Neural cell (in vitro differentiated cells): ENCODE data around the gene CRYGD.

Experiments used
- EP300 ChIP-seq: fragments of 450-650 bp; conservative IDR thresholded peaks from 2 replicates; pipeline ENCODE4 v1.6.1; 2014; ENCODE audit warnings: antibody characterized with exemption, mild to moderate bottlenecking, moderate library complexity; ENCODE audit not compliant: poor library complexity, severe bottlenecking
- EZH2 ChIP-seq: fragments of 200-600, 300-800 bp; shearing (Covaris generic), sonication (generic); IDR thresholded peaks from 2 replicates; pipeline ENCODE4 v1.6.1; 2014; ENCODE audit warnings: antibody characterized with exemption, low read length, borderline replicate concordance, mild to moderate bottlenecking; ENCODE audit not compliant: insufficient read depth, poor library complexity, severe bottlenecking
- RAD21 ChIP-seq: fragments of 450-650 bp; conservative IDR thresholded peaks from 2 replicates; pipeline ENCODE4 v1.6.1; 2014; ENCODE audit warnings: antibody characterized with exemption, mild to moderate bottlenecking, moderate library complexity
- TAF1 ChIP-seq: IDR thresholded peaks from 2 replicates; pipeline ENCODE4 v1.6.1; 2012; ENCODE audit warnings: low read depth
- TF ChIP-seq, protein P1 (sequence below): fragments of 450-650 bp; IDR thresholded peaks from 2 replicates; pipeline ENCODE4 v1.5.1; 2014; ENCODE audit warnings: antibody characterized with exemption, mild to moderate bottlenecking, moderate library complexity; ENCODE audit not compliant: poor library complexity, severe bottlenecking
- TF ChIP-seq, protein P2 (sequence below): IDR thresholded peaks from 2 replicates; pipeline ENCODE4 v1.6.1; 2012; ENCODE audit warnings: borderline replicate concordance

DNA sequence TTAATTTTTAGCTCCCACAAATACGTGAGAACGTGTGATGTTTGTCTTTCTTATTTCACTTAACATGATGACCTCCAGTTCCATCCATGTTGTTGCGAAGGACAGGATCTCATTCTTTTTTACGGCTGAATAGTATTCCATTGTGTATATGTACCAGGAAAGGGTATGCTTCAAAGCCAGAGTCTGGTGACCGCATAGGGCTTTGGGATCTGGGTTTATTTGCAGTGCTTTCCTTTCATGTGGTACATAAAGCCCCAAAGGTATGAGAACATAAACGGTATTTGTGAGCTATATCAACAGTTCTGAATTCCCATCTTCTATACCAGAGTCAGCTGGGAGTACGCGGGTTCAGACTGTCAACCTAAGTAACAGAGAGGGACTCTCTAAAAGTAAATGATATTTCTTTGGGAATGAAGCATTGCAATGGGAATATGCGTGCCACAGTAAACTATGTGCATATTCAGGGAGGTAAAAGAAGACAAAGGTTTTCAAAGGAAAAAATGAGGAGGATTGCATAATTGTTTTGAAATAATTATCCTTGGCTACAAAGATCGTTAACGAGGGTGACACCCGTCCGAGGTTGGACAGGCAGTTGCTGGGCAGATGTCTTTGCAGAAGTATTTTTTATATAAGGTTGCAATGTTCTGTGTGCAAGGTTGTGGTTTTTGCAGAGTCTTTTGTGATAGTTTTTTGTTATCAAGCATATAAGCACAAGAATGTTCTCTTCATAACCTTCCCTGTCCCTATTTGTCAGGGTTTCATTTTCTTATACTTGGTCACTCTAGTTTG lies 24.4 kb downstream of the CRYGD start:
- TF ChIP-seq, protein P1, sequence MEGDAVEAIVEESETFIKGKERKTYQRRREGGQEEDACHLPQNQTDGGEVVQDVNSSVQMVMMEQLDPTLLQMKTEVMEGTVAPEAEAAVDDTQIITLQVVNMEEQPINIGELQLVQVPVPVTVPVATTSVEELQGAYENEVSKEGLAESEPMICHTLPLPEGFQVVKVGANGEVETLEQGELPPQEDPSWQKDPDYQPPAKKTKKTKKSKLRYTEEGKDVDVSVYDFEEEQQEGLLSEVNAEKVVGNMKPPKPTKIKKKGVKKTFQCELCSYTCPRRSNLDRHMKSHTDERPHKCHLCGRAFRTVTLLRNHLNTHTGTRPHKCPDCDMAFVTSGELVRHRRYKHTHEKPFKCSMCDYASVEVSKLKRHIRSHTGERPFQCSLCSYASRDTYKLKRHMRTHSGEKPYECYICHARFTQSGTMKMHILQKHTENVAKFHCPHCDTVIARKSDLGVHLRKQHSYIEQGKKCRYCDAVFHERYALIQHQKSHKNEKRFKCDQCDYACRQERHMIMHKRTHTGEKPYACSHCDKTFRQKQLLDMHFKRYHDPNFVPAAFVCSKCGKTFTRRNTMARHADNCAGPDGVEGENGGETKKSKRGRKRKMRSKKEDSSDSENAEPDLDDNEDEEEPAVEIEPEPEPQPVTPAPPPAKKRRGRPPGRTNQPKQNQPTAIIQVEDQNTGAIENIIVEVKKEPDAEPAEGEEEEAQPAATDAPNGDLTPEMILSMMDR: no peak
- no peak for TF ChIP-seq TAF1
- TF ChIP-seq EZH2: no peak
- no peak for TF ChIP-seq RAD21
- TF ChIP-seq EP300: no peak
- TF ChIP-seq, protein P2, sequence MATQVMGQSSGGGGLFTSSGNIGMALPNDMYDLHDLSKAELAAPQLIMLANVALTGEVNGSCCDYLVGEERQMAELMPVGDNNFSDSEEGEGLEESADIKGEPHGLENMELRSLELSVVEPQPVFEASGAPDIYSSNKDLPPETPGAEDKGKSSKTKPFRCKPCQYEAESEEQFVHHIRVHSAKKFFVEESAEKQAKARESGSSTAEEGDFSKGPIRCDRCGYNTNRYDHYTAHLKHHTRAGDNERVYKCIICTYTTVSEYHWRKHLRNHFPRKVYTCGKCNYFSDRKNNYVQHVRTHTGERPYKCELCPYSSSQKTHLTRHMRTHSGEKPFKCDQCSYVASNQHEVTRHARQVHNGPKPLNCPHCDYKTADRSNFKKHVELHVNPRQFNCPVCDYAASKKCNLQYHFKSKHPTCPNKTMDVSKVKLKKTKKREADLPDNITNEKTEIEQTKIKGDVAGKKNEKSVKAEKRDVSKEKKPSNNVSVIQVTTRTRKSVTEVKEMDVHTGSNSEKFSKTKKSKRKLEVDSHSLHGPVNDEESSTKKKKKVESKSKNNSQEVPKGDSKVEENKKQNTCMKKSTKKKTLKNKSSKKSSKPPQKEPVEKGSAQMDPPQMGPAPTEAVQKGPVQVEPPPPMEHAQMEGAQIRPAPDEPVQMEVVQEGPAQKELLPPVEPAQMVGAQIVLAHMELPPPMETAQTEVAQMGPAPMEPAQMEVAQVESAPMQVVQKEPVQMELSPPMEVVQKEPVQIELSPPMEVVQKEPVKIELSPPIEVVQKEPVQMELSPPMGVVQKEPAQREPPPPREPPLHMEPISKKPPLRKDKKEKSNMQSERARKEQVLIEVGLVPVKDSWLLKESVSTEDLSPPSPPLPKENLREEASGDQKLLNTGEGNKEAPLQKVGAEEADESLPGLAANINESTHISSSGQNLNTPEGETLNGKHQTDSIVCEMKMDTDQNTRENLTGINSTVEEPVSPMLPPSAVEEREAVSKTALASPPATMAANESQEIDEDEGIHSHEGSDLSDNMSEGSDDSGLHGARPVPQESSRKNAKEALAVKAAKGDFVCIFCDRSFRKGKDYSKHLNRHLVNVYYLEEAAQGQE: no peak
